Mammary epithelial cell (primary cell): Measurements from ENCODE around the gene BRI3BP.

ENCODE experiments used
- EZH2 ChIP-seq: IDR thresholded peaks from 2 replicates; pipeline ENCODE4 v1.6.1; 2012; ENCODE audit warnings: low read length, inconsistent platforms, borderline replicate concordance
- TF ChIP-seq, protein P1 (sequence below), 2 donors: IDR thresholded peaks in 1 of 2; conservative IDR thresholded peaks in 1 of 2; 2 replicates each; pipeline ENCODE4 v1.5.1; 2011 to 2012; ENCODE audit warnings: inconsistent platforms in 2 of 2, low read length in 2 of 2, mild to moderate bottlenecking in 2 of 2, control low read depth in 1 of 2, low read depth in 1 of 2; ENCODE audit not compliant: insufficient read depth in 1 of 2; ENCODE audit errors: extremely low read depth in 1 of 2

DNA sequence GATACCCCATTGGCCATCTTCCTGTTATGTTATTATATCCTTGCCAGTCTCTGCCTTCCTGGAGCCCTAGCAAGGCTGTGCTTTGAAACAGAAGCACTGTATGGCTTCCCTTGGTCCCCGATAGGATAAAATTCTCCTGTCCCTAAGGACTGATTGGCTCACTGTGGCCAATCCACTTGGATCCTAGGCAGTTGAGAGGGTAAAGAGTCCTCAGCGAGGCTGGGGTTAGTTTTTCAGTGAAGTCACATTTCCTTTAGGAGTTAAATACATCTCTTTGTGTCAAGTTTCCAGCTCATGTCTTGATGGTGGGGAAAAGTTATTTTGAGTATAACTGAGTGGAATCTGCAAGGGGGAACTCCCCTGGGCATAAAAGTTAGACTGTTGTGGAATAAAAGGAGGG, 79.1 kb downstream of the BRI3BP start:
- no peak for TF ChIP-seq EZH2
- TF ChIP-seq, protein P1, sequence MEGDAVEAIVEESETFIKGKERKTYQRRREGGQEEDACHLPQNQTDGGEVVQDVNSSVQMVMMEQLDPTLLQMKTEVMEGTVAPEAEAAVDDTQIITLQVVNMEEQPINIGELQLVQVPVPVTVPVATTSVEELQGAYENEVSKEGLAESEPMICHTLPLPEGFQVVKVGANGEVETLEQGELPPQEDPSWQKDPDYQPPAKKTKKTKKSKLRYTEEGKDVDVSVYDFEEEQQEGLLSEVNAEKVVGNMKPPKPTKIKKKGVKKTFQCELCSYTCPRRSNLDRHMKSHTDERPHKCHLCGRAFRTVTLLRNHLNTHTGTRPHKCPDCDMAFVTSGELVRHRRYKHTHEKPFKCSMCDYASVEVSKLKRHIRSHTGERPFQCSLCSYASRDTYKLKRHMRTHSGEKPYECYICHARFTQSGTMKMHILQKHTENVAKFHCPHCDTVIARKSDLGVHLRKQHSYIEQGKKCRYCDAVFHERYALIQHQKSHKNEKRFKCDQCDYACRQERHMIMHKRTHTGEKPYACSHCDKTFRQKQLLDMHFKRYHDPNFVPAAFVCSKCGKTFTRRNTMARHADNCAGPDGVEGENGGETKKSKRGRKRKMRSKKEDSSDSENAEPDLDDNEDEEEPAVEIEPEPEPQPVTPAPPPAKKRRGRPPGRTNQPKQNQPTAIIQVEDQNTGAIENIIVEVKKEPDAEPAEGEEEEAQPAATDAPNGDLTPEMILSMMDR (conservative IDR thresholded peaks at IDR 0.05 in 1 of 2, IDR thresholded peaks at IDR 0.05 in 1 of 2; ENCODE audit: extremely low read depth in 1 of 2, insufficient read depth in 1 of 2, low read depth in 1 of 2, low read length in 2 of 2): no peak
